GM12878 (cell line): ENCODE measurements around the gene SLC6A11. TPM values are rescaled to one million over a fixed set of nuclear protein-coding genes. Genes with fewer than 3 reads are reported as not detected.

ENCODE experiments used
- ATAC-seq: fragments of 200-7000 bp; cut with Tn5 transposase; 3 replicates; pipeline ENCODE4 v1.9.1; 2020; ENCODE audit warnings: mild to moderate bottlenecking, moderate library complexity
- BruUV-seq: library from RNA; stranded (reverse); fragments of 400-500 nt; replicated peaks from 2 replicates; lab custom pipeline; 2021; lab: Mats Ljungman, UMichigan
- CTCF ChIA-PET: fragments of 300-600 bp; sonication (Branson Sonifier 250); formaldehyde crosslinking; extraction: SDS; loops from one replicate; lab custom pipeline; 2021; ENCODE audit warnings: inconsistent platforms; lab: Yijun Ruan, JAX
- POLR2A ChIA-PET: fragments of 350-600 bp; formaldehyde crosslinking; extraction: SDS; loops from one replicate; lab custom pipeline; 2021; ENCODE audit warnings: inconsistent platforms; lab: Charles Lee
- RAD21 ChIA-PET: fragments of 300-600 bp; sonication (Branson Sonifier 250); formaldehyde crosslinking; loops from one replicate; lab custom pipeline; 2023; ENCODE audit warnings: antibody characterized with exemption; ENCODE audit not compliant: unreplicated experiment; lab: Charles Lee
- SMC1A ChIA-PET: fragments of 300-600 bp; sonication (Branson Sonifier 250); formaldehyde crosslinking; loops from one replicate; lab custom pipeline; 2023; ENCODE audit not compliant: unreplicated experiment, uncharacterized antibody; lab: Charles Lee
- DNase-seq: peaks from one replicate; pipeline ENCODE4 v3.0.0-alpha.2; 2011; ENCODE audit warnings: low read depth, low spot score
- FAIRE-seq: peaks from 3 replicates; lab custom pipeline; 2011; peaks lifted over from hg19 to GRCh38; lab: Jason Lieb, UNC
- H2AFZ ChIP-seq: 2 replicates; pipeline ENCODE4 v1.6.0; 2011; ENCODE audit warnings: low read depth, low read length, control low read depth; ENCODE audit not compliant: control insufficient read depth
- H3K27ac ChIP-seq: 2 replicates; pipeline ENCODE4 v1.5.1; 2011; ENCODE audit warnings: control low read depth; ENCODE audit not compliant: control insufficient read depth, insufficient read depth
- H3K27me3 ChIP-seq, 2 experiments: replicated peaks in 1 of 2; 2 replicates each; pipeline versions ENCODE4 v1.6.0 to v1.6.1; 2011; ENCODE audit warnings: low read length in 1 of 2; ENCODE audit not compliant: control insufficient read depth in 2 of 2, insufficient read depth in 2 of 2
- H3K36me3 ChIP-seq, 2 experiments: 2 replicates each; pipeline ENCODE4 v1.5.1; 2011; ENCODE audit warnings: low read length in 1 of 2; ENCODE audit not compliant: control insufficient read depth in 2 of 2, insufficient read depth in 2 of 2
- H3K4me1 ChIP-seq: 2 replicates; pipeline ENCODE4 v1.6.1; 2011; ENCODE audit warnings: mild to moderate bottlenecking, low read length, moderate library complexity, mixed read lengths; ENCODE audit not compliant: control insufficient read depth, insufficient read depth
- H3K4me2 ChIP-seq: 2 replicates; pipeline ENCODE4 v1.6.0; 2011; ENCODE audit warnings: control low read depth; ENCODE audit not compliant: control insufficient read depth, insufficient read depth
- H3K4me3 ChIP-seq: fragments of 200-600 bp; sonication (generic); 2 replicates; pipeline ENCODE4 v1.5.1; 2016
- H3K79me2 ChIP-seq: 2 replicates; pipeline ENCODE4 v1.6.0; 2011; ENCODE audit warnings: low read length; ENCODE audit not compliant: control insufficient read depth, insufficient read depth
- H3K9ac ChIP-seq: 2 replicates; pipeline ENCODE4 v1.8.0; 2011; ENCODE audit warnings: low read length, control low read depth, mixed read lengths; ENCODE audit not compliant: control insufficient read depth, insufficient read depth
- H3K9me3 ChIP-seq: replicated peaks from 3 replicates; pipeline ENCODE4 v1.5.1; 2011; ENCODE audit warnings: mild to moderate bottlenecking, low read length; ENCODE audit not compliant: control insufficient read depth, insufficient read depth
- H4K20me1 ChIP-seq: 2 replicates; pipeline ENCODE4 v1.6.0; 2011; ENCODE audit not compliant: control insufficient read depth, insufficient read depth
- ASH2L ChIP-seq: fragments of 300-600, 200-600 bp; sonication (generic); IDR thresholded peaks from 2 replicates; pipeline ENCODE4 v1.6.1; 2017; ENCODE audit warnings: low read depth, mild to moderate bottlenecking, borderline replicate concordance
- CHD2 ChIP-seq: IDR thresholded peaks from 2 replicates; pipeline ENCODE4 v1.6.1; 2011; ENCODE audit warnings: low read depth, low read length, improper control_type of control experiment, borderline replicate concordance
- E2F4 ChIP-seq: IDR thresholded peaks from 2 replicates; pipeline ENCODE4 v1.6.1; 2012; ENCODE audit warnings: low read depth, low read length, improper control_type of control experiment
- GABPA ChIP-seq: IDR thresholded peaks from 2 replicates; pipeline ENCODE4 v1.6.1; 2014; ENCODE audit warnings: antibody characterized with exemption, low read depth, mild to moderate bottlenecking, inconsistent platforms
- HSF1 ChIP-seq: fragments of 150-350 bp; IDR thresholded peaks from 2 replicates; pipeline ENCODE4 v1.6.1; 2014; ENCODE audit warnings: mild to moderate bottlenecking, low read depth, low read length
- IRF5 ChIP-seq: fragments of 450-650 bp; IDR thresholded peaks from 2 replicates; pipeline ENCODE4 v1.6.1; 2017; ENCODE audit warnings: borderline replicate concordance
- KAT2A ChIP-seq: conservative IDR thresholded peaks from 2 replicates; pipeline ENCODE4 v1.6.1; 2011; ENCODE audit warnings: low read depth, low read length; ENCODE audit not compliant: control insufficient read depth
- KLF5 ChIP-seq: fragments of 450-650 bp; IDR thresholded peaks from 2 replicates; pipeline ENCODE4 v1.6.1; 2014; ENCODE audit warnings: mild to moderate bottlenecking; ENCODE audit not compliant: partially characterized antibody
- MAX ChIP-seq: IDR thresholded peaks from 2 replicates; pipeline ENCODE4 v1.6.1; 2012; ENCODE audit warnings: low read depth, low read length, improper control_type of control experiment
- MEF2B ChIP-seq: fragments of 450-650 bp; IDR thresholded peaks from 2 replicates; pipeline ENCODE4 v1.6.1; 2018; ENCODE audit warnings: mild to moderate bottlenecking, moderate library complexity; ENCODE audit not compliant: partially characterized antibody, poor library complexity, severe bottlenecking
- NFYB ChIP-seq: IDR thresholded peaks from 2 replicates; pipeline ENCODE4 v1.6.1; 2011; ENCODE audit warnings: low read depth, mild to moderate bottlenecking, low read length, improper control_type of control experiment, moderate library complexity; ENCODE audit not compliant: insufficient read depth
- RAD51 ChIP-seq: fragments of 450-650 bp; IDR thresholded peaks from 2 replicates; pipeline ENCODE4 v1.6.1; 2016; ENCODE audit warnings: moderate library complexity, mild to moderate bottlenecking, inconsistent platforms
- RELA ChIP-seq: fragments of 450-650 bp; IDR thresholded peaks from 2 replicates; pipeline ENCODE4 v1.8.0; 2014; ENCODE audit warnings: borderline replicate concordance; ENCODE audit not compliant: partially characterized antibody
- SIN3A ChIP-seq: IDR thresholded peaks from 2 replicates; pipeline ENCODE4 v1.6.1; 2012; ENCODE audit warnings: low read depth, low read length, improper control_type of control experiment
- YBX1 ChIP-seq: fragments of 450-650 bp; IDR thresholded peaks from 2 replicates; pipeline ENCODE4 v1.6.1; 2016; ENCODE audit warnings: antibody characterized with exemption
- ZBTB11 ChIP-seq: fragments of 450-650 bp; formaldehyde crosslinking; IDR thresholded peaks from 2 replicates; pipeline ENCODE4 v1.5.0; 2022; ENCODE audit warnings: mild to moderate bottlenecking, missing genetic modification characterization
- WGBS: methylation state at CpG from one replicate; pipeline ENCODE4 v1.1.6; 2016; ENCODE audit warnings: low lambda C conversion rate; ENCODE audit not compliant: insufficient replicate concordance, insufficient coverage; ENCODE audit errors: missing lambda C conversion rate; 5-methylcytosine and 5-hydroxymethylcytosine counted together
- in situ Hi-C: fragments of 300-500 bp; cut with MboI; formaldehyde crosslinking; loops from 9 replicates; pipeline ENCODE4 v1.14.3; 2018; ENCODE audit warnings: mixed read lengths
- intact Hi-C: fragments of 100-400 bp; cut with micrococcal nuclease; formaldehyde crosslinking; loops from one replicate; pipeline ENCODE4 v1.14.2; 2022; ENCODE audit not compliant: unreplicated experiment
- polyA plus RNA-seq, 11 experiments: library from polyadenylated mRNA; depleted of rRNA in 4 of 11; unstranded in 6 of 11; stranded (reverse) in 5 of 11; fragments of >200 nt; fragmentation: Nextera tagmentation in 4 of 11; fragmentation: Illumina TruSeq in 1 of 11; extraction: Ambion mirVana in 4 of 11; extraction: Trizol in 1 of 11; gene quantifications; 1 replicate in 1 of 11; 2 replicates in 10 of 11; pipeline versions ENCODE4 v1.2.1 to v1.2.3, GENCODE V29; 2011 to 2016; ENCODE audit warnings: inconsistent platforms in 2 of 11, missing spikeins in 2 of 11, low read depth in 1 of 11
- total RNA-seq, 4 experiments: library from RNA; depleted of rRNA in 3 of 4; stranded (reverse); fragments of >200 nt in 3 of 4; fragmentation: Illumina TruSeq in 1 of 4; extraction: Trizol in 1 of 4; gene quantifications; 2 replicates each; pipeline versions ENCODE4 v1.2.1 to v1.2.3, GENCODE V29; 2013 to 2021

Gene SLC6A11
- total and polyA plus RNA-seq, 10 of the 15 experiments (the other 5 are each of a cell fraction or from before 2014, with no cell fraction given) = not detected

- ChIA-PET SMC1A (interaction anchor here (0.9 to 1.1 kb wide), 4 partner anchors 9 to 30 kb away, joined by 3 read pairs; no protein-coding TSS in a partner anchor), POLR2A (no interaction called here), CTCF (interaction anchor here (1.0 to 3.5 kb wide), 3 partner anchors 10 to 566 kb away, joined by 3 to 26 read pairs (median 3); no protein-coding TSS in a partner anchor), RAD21 (no interaction called here)
- DNase-seq = no peak
- H3K27me3 ChIP-seq = no peaks in the 10 kb centered on the region
- no peaks in the 10 kb centered on the region for H3K79me2 ChIP-seq
- no peak for FAIRE-seq
- no peaks in the 10 kb centered on the region for H3K36me3 ChIP-seq
- no peak for ATAC-seq
- H4K20me1 ChIP-seq = no peaks in the 10 kb centered on the region
- H3K4me3 ChIP-seq = no peak overlapping the region
- H3K27ac ChIP-seq = no peak overlapping the region
- intact Hi-C loops (no loop called here), in situ Hi-C loops (no loop called here)
- no peak overlapping the region for H3K4me2 ChIP-seq
- no TSS peak for BruUV-seq
- H3K9ac ChIP-seq = no peak overlapping the region
- H3K4me1 ChIP-seq = no peaks in the 10 kb centered on the region
- 42% methylated on average over 10 of the region's 10 CpGs for WGBS
- H3K9me3 ChIP-seq = no peaks in the 10 kb centered on the region
- TF ChIP-seq MAX = no peak
- TF ChIP-seq MEF2B = no peak
- TF ChIP-seq KAT2A = no peak
- no peak for TF ChIP-seq GABPA
- no peak for TF ChIP-seq ZBTB11 (CRISPR knock-in tag)
- no peak for TF ChIP-seq CHD2
- no peak for TF ChIP-seq RAD51
- no peak for TF ChIP-seq RELA
- TF ChIP-seq NFYB = no peak
- no peak for TF ChIP-seq YBX1
- no peak for TF ChIP-seq KLF5
- no peak for TF ChIP-seq ASH2L
- TF ChIP-seq HSF1 = no peak
- no peak for TF ChIP-seq SIN3A
- TF ChIP-seq IRF5 = no peak
- TF ChIP-seq E2F4 = no peak
- no peak overlapping the region for H2AFZ ChIP-seq
Measured at GRCh38 chr3:10768708-10769394, 47.2 kb upstream of the SLC6A11 start.
